AG04449 (cell line): ENCODE results near the gene EIF2B4.

Source experiments
- CTCF ChIA-PET: fragments of 350-600 bp; formaldehyde crosslinking; extraction: SDS; loops from one replicate; lab custom pipeline; 2021; ENCODE audit warnings: antibody characterized with exemption; lab: Yijun Ruan, JAX
- POLR2A ChIA-PET: fragments of 400-600, 350-600 bp; formaldehyde crosslinking; extraction: SDS; loops from one replicate; lab custom pipeline; 2020; ENCODE audit warnings: antibody characterized with exemption, inconsistent platforms; lab: Yijun Ruan, JAX
- DNase-seq: peaks from one replicate; pipeline ENCODE4 v3.0.0-alpha.2; 2010; ENCODE audit warnings: low read depth, low spot score
- H3K4me3 ChIP-seq: 2 replicates; pipeline ENCODE4 v1.5.1; 2011; ENCODE audit warnings: low read depth, mild to moderate bottlenecking, control low read depth, low read length
- CTCF ChIP-seq: IDR thresholded peaks from one replicate; pipeline ENCODE4 v1.5.1; 2011; ENCODE audit warnings: mild to moderate bottlenecking, moderate library complexity, low read length, control low read depth, inconsistent platforms; ENCODE audit not compliant: insufficient read depth; ENCODE audit errors: missing control alignments

EIF2B4 gene

GRCh38 chr2:27363933-27364332 lies 6.2 kb downstream of the EIF2B4 start:
- H3K4me3 ChIP-seq = no peak overlapping the region
- POLR2A ChIA-PET = no interaction called here
- DNase-seq = no peak
- CTCF ChIA-PET = interaction anchor here (0.8 to 1.4 kb wide), 2 partner anchors 40 to 60 kb away, joined by 3 read pairs; no protein-coding TSS in a partner anchor
- TF ChIP-seq CTCF = no peak

- CTCF ChIA-PET = interaction anchor here (1.1 to 1.4 kb wide), 2 partner anchors 9 to 67 kb away, joined by 3 to 4 read pairs; no protein-coding TSS in a partner anchor
- no peak overlapping the region for H3K4me3 ChIP-seq
- no peak for TF ChIP-seq CTCF
- POLR2A ChIA-PET = interaction anchor here (0.7 kb wide), 1 partner anchor 18 kb away, joined by 3 read pairs; no protein-coding TSS in a partner anchor
- no peak for DNase-seq
Observed at GRCh38 chr2:27362678-27363420, 7.3 kb downstream of the EIF2B4 start.

- ChIA-PET POLR2A (interaction anchor here (0.5 to 2.6 kb wide), 9 partner anchors 11 to 226 kb away, joined by 3 to 24 read pairs (median 3); partner anchors contain the start of genes EIF2B4, MPV17, PPM1G and SNX17), CTCF (interaction anchor here (0.8 to 1.3 kb wide), 4 partner anchors 12 to 36 kb away, joined by 3 to 5 read pairs (median 3); partner anchors contain the start of genes EIF2B4 and SNX17)
- DNase-seq = peak; percentile 82
- H3K4me3 ChIP-seq = peak within 1 kb of the TSS; percentile 90
- TF ChIP-seq CTCF = no peak
Observed at GRCh38 chr2:27356382-27357181, 13.6 kb downstream of the EIF2B4 start, which contains the start of gene GTF3C2. TSS of gene GTF3C2 (minus strand) at chr2:27356764. CDS start at chr2:27343554, 13,210 bp downstream.

GRCh38 chr2:27356056-27356381 lies 14.1 kb downstream of the EIF2B4 start:
- no peak for TF ChIP-seq CTCF
- no peak for DNase-seq
- peak overlapping the region; percentile 90 for H3K4me3 ChIP-seq
- ChIA-PET CTCF (interaction anchor here (0.8 to 1.2 kb wide), 3 partner anchors 13 to 53 kb away, joined by 3 to 4 read pairs (median 3); no protein-coding TSS in a partner anchor), POLR2A (interaction anchor here (0.5 to 2.6 kb wide), 7 partner anchors 13 to 227 kb away, joined by 3 to 24 read pairs (median 6); partner anchors contain the start of genes EIF2B4, MPV17, PPM1G and SNX17)

- TF ChIP-seq CTCF = no peak
- ChIA-PET POLR2A (no interaction called here), CTCF (interaction anchor here (1.0 to 2.1 kb wide), 4 partner anchors 10 to 51 kb away, joined by 3 to 13 read pairs (median 4); partner anchors contain the start of genes EIF2B4 and SNX17)
- H3K4me3 ChIP-seq = no peak overlapping the region
- no peak for DNase-seq
Observed at GRCh38 chr2:27354597-27354927, 15.6 kb downstream of the EIF2B4 start.
